K562 (cell line): Measurements from ENCODE around the gene TDRKH. TPM values are rescaled to one million over a fixed set of nuclear protein-coding genes. Genes with fewer than 3 reads are reported as not detected.

ENCODE experiments used
- ARID4B ChIP-seq: sonication (generic); formaldehyde crosslinking; IDR thresholded peaks from 2 replicates; pipeline ENCODE4 v1.8.0; 2022; ENCODE audit warnings: mild to moderate bottlenecking, missing genetic modification reagents
- CEBPG ChIP-seq, 3 experiments: fragments of 200-800 bp in 1 of 3; sonication (Bioruptor generic) in 1 of 3; sonication (generic) in 1 of 3; formaldehyde crosslinking in 1 of 3; IDR thresholded peaks in 2 of 3; conservative IDR thresholded peaks in 1 of 3; 2 replicates each; pipeline versions ENCODE4 v1.6.1 to v1.8.0; 2016 to 2022; ENCODE audit warnings: missing compliant biosample characterization in 2 of 3, missing genetic modification characterization in 2 of 3, mild to moderate bottlenecking in 1 of 3, missing genetic modification reagents in 1 of 3
- CHD2 ChIP-seq: IDR thresholded peaks from 2 replicates; pipeline ENCODE4 v1.6.1; 2011; ENCODE audit warnings: low read depth, low read length
- HINFP ChIP-seq: fragments of 450-650 bp; conservative IDR thresholded peaks from 2 replicates; pipeline ENCODE4 v1.6.1; 2016; ENCODE audit warnings: missing genetic modification characterization, low read depth, mild to moderate bottlenecking, control low read depth, missing compliant biosample characterization
- HNRNPUL1 ChIP-seq: fragments of 200-400 bp; formaldehyde crosslinking; IDR thresholded peaks from 2 replicates; pipeline ENCODE4 v1.6.1; 2017; ENCODE audit warnings: low read length
- KDM1A ChIP-seq, 2 experiments: fragments of 450-650 bp; IDR thresholded peaks; 2 replicates each; pipeline ENCODE4 v1.6.1; 2016; ENCODE audit warnings: mild to moderate bottlenecking in 2 of 2
- MAZ ChIP-seq, 2 experiments: fragments of 450-650 bp in 1 of 2; sonication (generic) in 1 of 2; formaldehyde crosslinking; IDR thresholded peaks in 1 of 2; conservative IDR thresholded peaks in 1 of 2; 2 replicates each; pipeline versions ENCODE4 v1.4.0 to v1.5.0; 2020; ENCODE audit warnings: mild to moderate bottlenecking in 1 of 2, missing genetic modification reagents in 1 of 2
- SMAD2 ChIP-seq: fragments of 150-350 bp; IDR thresholded peaks from 2 replicates; pipeline ENCODE4 v1.6.1; 2014; ENCODE audit warnings: low read depth, mild to moderate bottlenecking, low read length
- TEAD1 ChIP-seq, 2 experiments: fragments of 450-650 bp in 1 of 2; sonication (generic) in 1 of 2; formaldehyde crosslinking; IDR thresholded peaks; 2 replicates each; pipeline versions ENCODE4 v1.4.0 to v1.8.0; 2020 to 2022; ENCODE audit warnings: mild to moderate bottlenecking in 2 of 2, missing genetic modification reagents in 1 of 2
- ZNF232 ChIP-seq: sonication (generic); formaldehyde crosslinking; IDR thresholded peaks from 2 replicates; pipeline ENCODE4 v1.8.0; 2022; ENCODE audit warnings: mild to moderate bottlenecking, missing genetic modification reagents
- ZNF274 ChIP-seq: IDR thresholded peaks from 2 replicates; pipeline ENCODE4 v1.6.1; 2011; ENCODE audit warnings: low read depth, mild to moderate bottlenecking, low read length, moderate library complexity, borderline replicate concordance
- polyA plus RNA-seq, 8 experiments: library from polyadenylated mRNA; depleted of rRNA in 4 of 8; stranded (reverse) in 5 of 8; unstranded in 3 of 8; fragments of >200 nt; fragmentation: Nextera tagmentation in 2 of 8; fragmentation: Illumina TruSeq in 1 of 8; extraction: Ambion mirVana in 2 of 8; extraction: Trizol in 1 of 8; gene quantifications; 2 replicates each; pipeline versions ENCODE4 v1.2.1 to v1.2.3, GENCODE V29; 2011 to 2014; ENCODE audit warnings: inconsistent platforms in 1 of 8, missing spikeins in 1 of 8
- total RNA-seq, 7 experiments: library from RNA; depleted of rRNA in 6 of 7; stranded (reverse); fragments of >200 nt in 6 of 7; fragmentation: Illumina TruSeq in 2 of 7; extraction: Trizol in 2 of 7; gene quantifications; 2 replicates each; pipeline versions ENCODE4 v1.2.1 to v1.2.3, GENCODE V29; 2011 to 2021; ENCODE audit warnings: low replicate concordance in 1 of 7

The TDRKH gene
- total and polyA plus RNA-seq, 9 of the 15 experiments (the other 6 are each of a cell fraction or from before 2014, with no cell fraction given) = 4.3 to 21.3 (median 8.4) TPM

GRCh38 chr1:151790940-151791651 lies 796 bp upstream of the TDRKH start (continued):
- TF ChIP-seq ARID4B (CRISPR knock-in tag) = peak; percentile 67; the same call in 1 of the 2 replicates
- peak; percentile 92 for TF ChIP-seq CHD2
- TF ChIP-seq CEBPG (CRISPR knock-in tag; IDR thresholded peaks at IDR 0.05) = peak; percentile 11; the same call in 1 of the 2 replicates
- TF ChIP-seq CEBPG (tag; conservative IDR thresholded peaks at IDR 0.05 in 1 of 2, IDR thresholded peaks at IDR 0.05 in 1 of 2) = no peak
- TF ChIP-seq TEAD1 (CRISPR knock-in tag; IDR thresholded peaks at IDR 0.05) = 0 out of 4 replicates have a peak, but pooled peaks of 1 of the 2 experiments have one; percentile 25
- TF ChIP-seq HNRNPUL1 = no peak
- TF ChIP-seq KDM1A (IDR thresholded peaks at IDR 0.05) = peak; percentile 81 to 86; a peak in 3 of 4 replicates
- TF ChIP-seq ZNF274 = no peak
- no peak for TF ChIP-seq ZNF232
- TF ChIP-seq SMAD2 = no peak
- peak in 1 of 2 experiments; percentile 56; a peak in 2 of 4 replicates for TF ChIP-seq MAZ (CRISPR knock-in tag; conservative IDR thresholded peaks at IDR 0.05 in 1 of 2, IDR thresholded peaks at IDR 0.05 in 1 of 2)
- TF ChIP-seq HINFP = 0 out of 2 replicates have a peak, but pooled peaks have one; percentile 33
